Fibroblast of the aortic adventitia (primary cell): ENCODE results near the gene ANKRD26. TPM values are rescaled to one million over a fixed set of nuclear protein-coding genes. Genes with fewer than 3 reads are reported as not detected.

ENCODE experiments used
- DNase-seq: peaks from one replicate; pipeline ENCODE4 v3.0.0-alpha.2; 2010; ENCODE audit warnings: low read depth
- H3K4me3 ChIP-seq: 2 replicates; pipeline ENCODE4 v1.5.1; 2011; ENCODE audit warnings: low read depth, mild to moderate bottlenecking, control low read depth, low read length, moderate library complexity
- total RNA-seq: library from RNA; depleted of rRNA; stranded (reverse); fragments of >200 nt; gene quantifications from 2 replicates; pipeline ENCODE4 v1.2.3, GENCODE V29; 2012; ENCODE audit warnings: low replicate concordance
- TF ChIP-seq, protein P1 (sequence below): IDR thresholded peaks from 2 replicates; pipeline ENCODE4 v1.5.1; 2011; ENCODE audit warnings: mild to moderate bottlenecking, low read length, control low read depth, inconsistent platforms; ENCODE audit not compliant: insufficient read depth

The ANKRD26 gene
- total RNA-seq, 1 donor = 16.0 TPM

DNA sequence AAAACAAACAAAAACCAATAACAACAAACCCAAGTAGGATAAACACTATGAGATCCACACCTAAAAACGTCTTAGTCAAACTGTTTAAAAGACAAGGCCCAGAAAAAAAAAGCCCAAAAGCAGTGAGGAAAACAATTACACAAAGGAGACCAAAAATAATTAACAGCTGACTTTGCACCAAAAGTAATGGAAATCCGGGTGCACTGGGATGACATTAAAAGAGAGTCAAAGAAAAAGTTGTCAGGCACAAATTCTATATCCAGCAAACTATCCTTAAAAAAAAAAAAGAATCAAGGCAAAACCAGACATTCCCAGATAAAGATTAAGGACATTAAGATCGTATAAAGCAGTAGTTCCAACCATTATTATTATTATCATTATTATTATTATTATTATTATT, 7.9 kb upstream of the ANKRD26 start:
- TF ChIP-seq, protein P1, sequence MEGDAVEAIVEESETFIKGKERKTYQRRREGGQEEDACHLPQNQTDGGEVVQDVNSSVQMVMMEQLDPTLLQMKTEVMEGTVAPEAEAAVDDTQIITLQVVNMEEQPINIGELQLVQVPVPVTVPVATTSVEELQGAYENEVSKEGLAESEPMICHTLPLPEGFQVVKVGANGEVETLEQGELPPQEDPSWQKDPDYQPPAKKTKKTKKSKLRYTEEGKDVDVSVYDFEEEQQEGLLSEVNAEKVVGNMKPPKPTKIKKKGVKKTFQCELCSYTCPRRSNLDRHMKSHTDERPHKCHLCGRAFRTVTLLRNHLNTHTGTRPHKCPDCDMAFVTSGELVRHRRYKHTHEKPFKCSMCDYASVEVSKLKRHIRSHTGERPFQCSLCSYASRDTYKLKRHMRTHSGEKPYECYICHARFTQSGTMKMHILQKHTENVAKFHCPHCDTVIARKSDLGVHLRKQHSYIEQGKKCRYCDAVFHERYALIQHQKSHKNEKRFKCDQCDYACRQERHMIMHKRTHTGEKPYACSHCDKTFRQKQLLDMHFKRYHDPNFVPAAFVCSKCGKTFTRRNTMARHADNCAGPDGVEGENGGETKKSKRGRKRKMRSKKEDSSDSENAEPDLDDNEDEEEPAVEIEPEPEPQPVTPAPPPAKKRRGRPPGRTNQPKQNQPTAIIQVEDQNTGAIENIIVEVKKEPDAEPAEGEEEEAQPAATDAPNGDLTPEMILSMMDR = no peak
- H3K4me3 ChIP-seq = no peak overlapping the region
- no peak for DNase-seq

DNA sequence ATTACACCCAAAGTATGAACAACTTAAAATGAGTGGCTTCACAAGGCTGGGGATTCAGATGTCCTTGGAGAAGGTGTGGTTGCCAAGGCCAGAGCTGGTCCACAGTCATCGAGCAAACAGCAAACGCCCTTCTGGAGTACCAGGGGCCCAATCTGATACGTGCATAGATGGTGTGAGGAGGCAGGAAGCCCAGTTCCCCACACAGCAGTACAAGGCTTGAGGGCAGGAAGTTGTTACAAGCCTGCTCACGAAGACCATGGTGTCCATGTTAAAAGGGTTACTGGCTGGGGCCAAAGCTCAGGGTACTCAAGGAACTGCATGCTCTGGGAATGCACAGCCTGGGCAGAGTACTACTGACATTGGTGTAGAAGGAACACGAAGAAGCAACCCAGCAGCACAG, 4.6 kb upstream of the ANKRD26 start:
- DNase-seq = no peak
- TF ChIP-seq, protein P1 = no peak
- no peak overlapping the region for H3K4me3 ChIP-seq

DNA sequence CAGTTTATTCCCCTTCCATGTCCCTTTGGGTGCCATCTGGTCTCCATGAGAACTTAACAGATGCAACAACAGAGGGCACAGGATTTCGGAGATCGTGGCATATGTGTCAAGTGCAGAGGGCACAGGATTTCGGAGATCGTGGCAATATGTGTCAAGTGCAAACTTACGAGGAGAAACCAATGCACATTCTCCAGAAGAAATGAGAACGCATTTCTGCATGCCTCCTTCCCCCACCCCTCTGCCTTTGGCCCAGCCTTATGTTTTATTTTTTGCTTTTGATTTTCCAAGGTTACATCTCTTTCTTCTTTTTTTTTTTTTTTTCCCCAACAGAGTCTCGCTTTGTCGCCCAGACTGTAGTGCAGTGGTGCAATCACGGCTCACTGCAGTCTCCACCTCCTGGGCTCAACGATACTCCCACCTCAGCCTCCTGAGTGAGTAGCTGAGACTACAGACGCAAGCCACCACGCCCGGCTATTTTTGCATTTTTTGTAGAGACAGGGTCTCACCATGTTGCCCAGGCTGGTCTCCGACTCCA, 586 bp upstream of the ANKRD26 start:
- no peak for DNase-seq
- TF ChIP-seq, protein P1 = no peak

DNA sequence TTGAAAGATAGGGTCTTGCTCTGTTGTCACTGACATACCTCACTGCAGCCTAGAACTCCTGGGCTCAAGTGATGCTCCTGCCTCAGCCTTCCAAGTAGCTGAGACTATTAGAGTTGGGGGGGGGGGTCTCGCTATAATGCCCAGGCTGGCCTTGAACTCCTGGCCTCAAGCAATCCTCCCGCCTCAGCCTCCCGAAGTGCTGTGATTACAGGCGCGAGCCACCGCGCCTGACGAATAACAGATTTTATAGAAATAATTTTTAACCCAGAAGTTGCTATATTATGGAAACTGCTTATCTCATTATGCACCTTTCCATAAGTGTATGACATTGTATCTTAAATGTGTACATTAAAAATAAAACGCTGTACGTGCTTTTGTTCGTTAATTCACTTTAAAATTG, 846 bp downstream of the ANKRD26 start:
- DNase-seq = no peak
- peak overlapping the region; percentile 90 for H3K4me3 ChIP-seq
- TF ChIP-seq, protein P1 = no peak

More for the DNA sequence above, 586 bp upstream of the ANKRD26 start:
- peak overlapping the region; percentile 90 for H3K4me3 ChIP-seq

DNA sequence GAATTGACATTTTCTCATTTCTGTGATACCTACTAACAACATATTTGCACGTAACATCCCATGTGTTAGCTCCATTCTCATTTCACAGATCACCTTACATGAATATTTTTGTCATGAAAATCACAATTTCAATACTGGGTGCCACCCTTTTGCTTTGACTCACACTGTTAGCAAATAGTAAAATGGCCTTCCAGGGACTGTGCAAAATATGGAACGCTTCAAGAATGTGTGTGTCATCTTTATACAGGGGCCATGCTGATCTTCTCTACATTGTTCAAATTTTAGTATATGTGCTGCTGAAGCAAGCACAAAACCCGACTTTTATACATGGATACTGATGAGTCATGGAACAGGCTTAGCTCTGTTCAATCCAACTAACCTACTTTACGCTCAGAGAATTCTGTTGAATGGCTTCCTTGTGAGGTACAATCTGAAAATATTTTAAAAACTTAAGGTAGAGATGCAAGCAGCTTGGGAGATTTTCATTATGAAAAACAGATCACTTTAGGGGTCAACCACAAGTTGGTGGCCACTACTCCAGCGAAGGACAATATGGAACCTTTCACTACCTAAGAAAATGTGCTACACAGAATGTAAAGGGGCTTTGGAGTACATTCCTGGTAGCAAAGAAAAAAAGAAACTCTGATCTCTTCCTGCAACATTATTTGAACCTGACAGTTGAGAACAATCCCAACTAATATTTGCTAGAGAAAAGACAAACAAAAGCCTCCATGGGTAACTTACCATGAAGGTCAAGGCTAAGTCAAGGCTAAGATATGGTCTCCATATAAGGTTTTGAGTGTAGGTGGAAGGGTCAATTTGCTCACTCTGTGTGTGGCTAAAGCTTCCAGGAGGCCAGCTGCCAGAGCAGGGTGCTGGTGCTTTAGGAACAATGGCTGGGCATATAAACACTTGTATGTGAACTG, 11.9 kb downstream of the ANKRD26 start:
- no peak for DNase-seq
- TF ChIP-seq, protein P1 = no peak
- no peak overlapping the region for H3K4me3 ChIP-seq

DNA sequence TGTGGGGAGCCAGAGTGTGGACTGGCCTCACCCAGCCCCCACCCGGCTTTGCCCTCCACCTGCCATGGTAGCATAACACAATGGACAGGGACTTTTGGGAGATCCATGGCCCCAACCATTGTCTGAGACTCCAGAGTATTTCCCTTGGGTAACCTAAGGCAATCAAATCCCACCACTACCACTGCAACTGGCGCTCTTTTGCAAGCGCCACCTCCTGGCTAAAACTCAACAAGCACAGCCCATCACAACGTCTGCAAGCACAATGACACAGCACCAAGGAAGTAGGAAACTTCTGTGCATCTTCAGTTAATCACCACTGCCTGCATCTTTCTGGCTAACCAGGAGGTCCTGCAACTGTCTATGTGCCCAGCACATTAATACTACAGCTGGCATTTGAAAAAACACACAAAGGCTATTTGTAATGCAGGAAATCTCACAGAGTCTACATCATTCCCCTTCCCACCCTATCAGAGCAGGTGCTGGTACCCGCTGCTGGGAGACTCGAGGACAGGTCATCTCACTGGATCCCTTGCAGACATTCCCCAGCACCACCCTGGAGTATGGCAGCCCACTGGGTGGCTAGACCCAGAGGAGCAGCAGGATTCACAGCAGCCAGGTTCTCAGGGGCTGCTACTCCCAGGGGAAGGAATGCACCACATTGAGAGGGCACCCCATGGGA, 27.7 kb downstream of the ANKRD26 start:
- DNase-seq = no peak
- TF ChIP-seq, protein P1 = no peak
- H3K4me3 ChIP-seq = no peak overlapping the region
